GM19324 (cell line): ENCODE data around the gene PIM2.
"Not testable (repeated sequence)": the region's sequence is repeated elsewhere in the genome, so short reads cannot be mapped to it uniquely, and the experiment has no call there.

ENCODE experiments used
- ATAC-seq: cut with Tn5 transposase; IDR thresholded peaks from one replicate; pipeline ENCODE4 v1.9.1; 2021; ENCODE audit warnings: mild to moderate bottlenecking, moderate library complexity; ENCODE audit not compliant: unreplicated experiment, low FRiP score

The PIM2 gene

GRCh38 chrX:48886586-48886985, 32.2 kb downstream of the PIM2 start:
- not testable (repeated sequence) for ATAC-seq

GRCh38 chrX:48883729-48884128, 35.1 kb downstream of the PIM2 start:
- ATAC-seq, result no peak

- not testable (repeated sequence) for ATAC-seq
Observed at GRCh38 chrX:48876944-48877343, 41.9 kb downstream of the PIM2 start.

GRCh38 chrX:48872017-48872416, 46.8 kb downstream of the PIM2 start:
- ATAC-seq, result not testable (repeated sequence)

GRCh38 chrX:48864210-48864609, 54.6 kb downstream of the PIM2 start:
- ATAC-seq, result no peak
